ENCODE results near the gene EHBP1. TPM values are rescaled to one million over a fixed set of nuclear protein-coding genes. Genes with fewer than 3 reads are reported as not detected.

Gene EHBP1
- total and polyA plus RNA-seq, 2 experiments from 2014 or later: 27.2 to 47.9 TPM

DNA sequence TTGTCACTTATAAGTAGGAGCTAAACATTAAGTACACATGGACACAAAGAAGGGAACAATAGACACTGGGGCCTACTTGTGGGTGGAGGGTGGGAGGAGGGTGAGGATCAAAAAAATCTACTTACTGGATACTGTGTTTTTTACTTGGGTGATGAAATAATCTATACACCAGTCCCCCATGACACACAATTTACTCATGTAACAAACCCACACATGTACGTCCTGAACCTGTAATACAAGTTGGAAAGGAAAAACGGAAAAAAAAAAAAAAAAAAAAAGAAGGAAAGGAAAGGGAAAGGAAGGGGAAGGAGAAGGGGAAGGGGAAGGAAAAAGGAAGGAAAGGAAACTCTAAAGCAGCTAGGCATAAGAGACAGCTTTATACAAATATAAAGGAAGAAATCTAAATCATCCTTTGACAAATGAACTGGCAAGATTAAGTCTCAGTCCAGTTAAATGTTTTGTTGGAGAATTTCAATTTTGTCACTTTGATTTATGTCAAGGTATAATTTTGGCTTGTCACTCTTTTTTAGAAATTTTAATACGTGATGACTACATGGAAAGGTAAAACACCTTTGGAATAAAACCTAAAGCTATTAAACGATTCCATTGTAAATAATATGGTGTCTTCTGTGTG lies 175.8 kb downstream of the EHBP1 start:
- H3K79me2 ChIP-seq (replicated peaks; ENCODE audit: insufficient read depth): no peaks in the 10 kb centered on the region
- no peaks in the 10 kb centered on the region for H3K4me1 Mint-ChIP-seq
- peaks cover 49% of the 10 kb centered on the region for H3K36me3 Mint-ChIP-seq (ENCODE audit: low read depth)
- H3K27ac ChIP-seq (ENCODE audit: low read depth): no peak overlapping the region
- H3K27ac Mint-ChIP-seq: no peak overlapping the region
- H3K9me2 ChIP-seq (ENCODE audit: insufficient read depth): no peaks in the 10 kb centered on the region
- H3K27me3 ChIP-seq (ENCODE audit: insufficient read depth): no peaks in the 10 kb centered on the region
- no peaks in the 10 kb centered on the region for H3K4me1 ChIP-seq (ENCODE audit: insufficient read depth)
- no peak overlapping the region for H3K4me2 ChIP-seq
- ATAC-seq (no peak), DNase-seq (ENCODE audit: low spot score) (no peak)
- H3K4me3 ChIP-seq: no peak overlapping the region
- H3K36me3 ChIP-seq (ENCODE audit: insufficient read depth): peaks cover 7% of the 10 kb centered on the region; the same call in 1 of the 2 replicates
- H4K20me1 ChIP-seq (replicated peaks; ENCODE audit: insufficient read depth): no peaks in the 10 kb centered on the region
- H3K4me3 Mint-ChIP-seq: no peak overlapping the region
- H3K9me3 Mint-ChIP-seq: peaks cover 11% of the 10 kb centered on the region; the same call in 2 of the 3 replicates
- no peak overlapping the region for H2AFZ ChIP-seq
- H3K27me3 Mint-ChIP-seq (ENCODE audit: insufficient read depth, low read depth, poor library complexity): peaks cover 2% of the 10 kb centered on the region
- TF ChIP-seq ZNF331 (CRISPR knock-in tag; IDR thresholded peaks at IDR 0.05; ENCODE audit: low read depth) (no peak), EZH2phosphoT487 (IDR thresholded peaks at IDR 0.05; ENCODE audit: unreplicated experiment) (no peak), ZNF114 (CRISPR knock-in tag; IDR thresholded peaks at IDR 0.05) (no peak), NANOG (IDR thresholded peaks at IDR 0.05; ENCODE audit: borderline replicate concordance) (no peak), CREB1 (CRISPR knock-in tag; IDR thresholded peaks at IDR 0.05; ENCODE audit: low read depth) (no peak), EZH2 (IDR thresholded peaks at IDR 0.05; ENCODE audit: low read depth, unreplicated experiment) (no peak), STAT1 (IDR thresholded peaks at IDR 0.05; ENCODE audit: unreplicated experiment) (no peak), JUNB (IDR thresholded peaks at IDR 0.05; ENCODE audit: unreplicated experiment) (no peak), POLR2AphosphoS5 (IDR thresholded peaks at IDR 0.05; ENCODE audit: low read depth) (no peak)
- TF ChIP-seq, protein P1, sequence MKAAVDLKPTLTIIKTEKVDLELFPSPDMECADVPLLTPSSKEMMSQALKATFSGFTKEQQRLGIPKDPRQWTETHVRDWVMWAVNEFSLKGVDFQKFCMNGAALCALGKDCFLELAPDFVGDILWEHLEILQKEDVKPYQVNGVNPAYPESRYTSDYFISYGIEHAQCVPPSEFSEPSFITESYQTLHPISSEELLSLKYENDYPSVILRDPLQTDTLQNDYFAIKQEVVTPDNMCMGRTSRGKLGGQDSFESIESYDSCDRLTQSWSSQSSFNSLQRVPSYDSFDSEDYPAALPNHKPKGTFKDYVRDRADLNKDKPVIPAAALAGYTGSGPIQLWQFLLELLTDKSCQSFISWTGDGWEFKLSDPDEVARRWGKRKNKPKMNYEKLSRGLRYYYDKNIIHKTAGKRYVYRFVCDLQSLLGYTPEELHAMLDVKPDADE (IDR thresholded peaks at IDR 0.05): no peak
- TF ChIP-seq, protein P2, sequence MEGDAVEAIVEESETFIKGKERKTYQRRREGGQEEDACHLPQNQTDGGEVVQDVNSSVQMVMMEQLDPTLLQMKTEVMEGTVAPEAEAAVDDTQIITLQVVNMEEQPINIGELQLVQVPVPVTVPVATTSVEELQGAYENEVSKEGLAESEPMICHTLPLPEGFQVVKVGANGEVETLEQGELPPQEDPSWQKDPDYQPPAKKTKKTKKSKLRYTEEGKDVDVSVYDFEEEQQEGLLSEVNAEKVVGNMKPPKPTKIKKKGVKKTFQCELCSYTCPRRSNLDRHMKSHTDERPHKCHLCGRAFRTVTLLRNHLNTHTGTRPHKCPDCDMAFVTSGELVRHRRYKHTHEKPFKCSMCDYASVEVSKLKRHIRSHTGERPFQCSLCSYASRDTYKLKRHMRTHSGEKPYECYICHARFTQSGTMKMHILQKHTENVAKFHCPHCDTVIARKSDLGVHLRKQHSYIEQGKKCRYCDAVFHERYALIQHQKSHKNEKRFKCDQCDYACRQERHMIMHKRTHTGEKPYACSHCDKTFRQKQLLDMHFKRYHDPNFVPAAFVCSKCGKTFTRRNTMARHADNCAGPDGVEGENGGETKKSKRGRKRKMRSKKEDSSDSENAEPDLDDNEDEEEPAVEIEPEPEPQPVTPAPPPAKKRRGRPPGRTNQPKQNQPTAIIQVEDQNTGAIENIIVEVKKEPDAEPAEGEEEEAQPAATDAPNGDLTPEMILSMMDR (conservative IDR thresholded peaks at IDR 0.05; ENCODE audit: low read depth in 2 of 2): no peak
- TF ChIP-seq, protein P3, sequence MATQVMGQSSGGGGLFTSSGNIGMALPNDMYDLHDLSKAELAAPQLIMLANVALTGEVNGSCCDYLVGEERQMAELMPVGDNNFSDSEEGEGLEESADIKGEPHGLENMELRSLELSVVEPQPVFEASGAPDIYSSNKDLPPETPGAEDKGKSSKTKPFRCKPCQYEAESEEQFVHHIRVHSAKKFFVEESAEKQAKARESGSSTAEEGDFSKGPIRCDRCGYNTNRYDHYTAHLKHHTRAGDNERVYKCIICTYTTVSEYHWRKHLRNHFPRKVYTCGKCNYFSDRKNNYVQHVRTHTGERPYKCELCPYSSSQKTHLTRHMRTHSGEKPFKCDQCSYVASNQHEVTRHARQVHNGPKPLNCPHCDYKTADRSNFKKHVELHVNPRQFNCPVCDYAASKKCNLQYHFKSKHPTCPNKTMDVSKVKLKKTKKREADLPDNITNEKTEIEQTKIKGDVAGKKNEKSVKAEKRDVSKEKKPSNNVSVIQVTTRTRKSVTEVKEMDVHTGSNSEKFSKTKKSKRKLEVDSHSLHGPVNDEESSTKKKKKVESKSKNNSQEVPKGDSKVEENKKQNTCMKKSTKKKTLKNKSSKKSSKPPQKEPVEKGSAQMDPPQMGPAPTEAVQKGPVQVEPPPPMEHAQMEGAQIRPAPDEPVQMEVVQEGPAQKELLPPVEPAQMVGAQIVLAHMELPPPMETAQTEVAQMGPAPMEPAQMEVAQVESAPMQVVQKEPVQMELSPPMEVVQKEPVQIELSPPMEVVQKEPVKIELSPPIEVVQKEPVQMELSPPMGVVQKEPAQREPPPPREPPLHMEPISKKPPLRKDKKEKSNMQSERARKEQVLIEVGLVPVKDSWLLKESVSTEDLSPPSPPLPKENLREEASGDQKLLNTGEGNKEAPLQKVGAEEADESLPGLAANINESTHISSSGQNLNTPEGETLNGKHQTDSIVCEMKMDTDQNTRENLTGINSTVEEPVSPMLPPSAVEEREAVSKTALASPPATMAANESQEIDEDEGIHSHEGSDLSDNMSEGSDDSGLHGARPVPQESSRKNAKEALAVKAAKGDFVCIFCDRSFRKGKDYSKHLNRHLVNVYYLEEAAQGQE (IDR thresholded peaks at IDR 0.05; ENCODE audit: unreplicated experiment): no peak
- TF ChIP-seq, protein P4, sequence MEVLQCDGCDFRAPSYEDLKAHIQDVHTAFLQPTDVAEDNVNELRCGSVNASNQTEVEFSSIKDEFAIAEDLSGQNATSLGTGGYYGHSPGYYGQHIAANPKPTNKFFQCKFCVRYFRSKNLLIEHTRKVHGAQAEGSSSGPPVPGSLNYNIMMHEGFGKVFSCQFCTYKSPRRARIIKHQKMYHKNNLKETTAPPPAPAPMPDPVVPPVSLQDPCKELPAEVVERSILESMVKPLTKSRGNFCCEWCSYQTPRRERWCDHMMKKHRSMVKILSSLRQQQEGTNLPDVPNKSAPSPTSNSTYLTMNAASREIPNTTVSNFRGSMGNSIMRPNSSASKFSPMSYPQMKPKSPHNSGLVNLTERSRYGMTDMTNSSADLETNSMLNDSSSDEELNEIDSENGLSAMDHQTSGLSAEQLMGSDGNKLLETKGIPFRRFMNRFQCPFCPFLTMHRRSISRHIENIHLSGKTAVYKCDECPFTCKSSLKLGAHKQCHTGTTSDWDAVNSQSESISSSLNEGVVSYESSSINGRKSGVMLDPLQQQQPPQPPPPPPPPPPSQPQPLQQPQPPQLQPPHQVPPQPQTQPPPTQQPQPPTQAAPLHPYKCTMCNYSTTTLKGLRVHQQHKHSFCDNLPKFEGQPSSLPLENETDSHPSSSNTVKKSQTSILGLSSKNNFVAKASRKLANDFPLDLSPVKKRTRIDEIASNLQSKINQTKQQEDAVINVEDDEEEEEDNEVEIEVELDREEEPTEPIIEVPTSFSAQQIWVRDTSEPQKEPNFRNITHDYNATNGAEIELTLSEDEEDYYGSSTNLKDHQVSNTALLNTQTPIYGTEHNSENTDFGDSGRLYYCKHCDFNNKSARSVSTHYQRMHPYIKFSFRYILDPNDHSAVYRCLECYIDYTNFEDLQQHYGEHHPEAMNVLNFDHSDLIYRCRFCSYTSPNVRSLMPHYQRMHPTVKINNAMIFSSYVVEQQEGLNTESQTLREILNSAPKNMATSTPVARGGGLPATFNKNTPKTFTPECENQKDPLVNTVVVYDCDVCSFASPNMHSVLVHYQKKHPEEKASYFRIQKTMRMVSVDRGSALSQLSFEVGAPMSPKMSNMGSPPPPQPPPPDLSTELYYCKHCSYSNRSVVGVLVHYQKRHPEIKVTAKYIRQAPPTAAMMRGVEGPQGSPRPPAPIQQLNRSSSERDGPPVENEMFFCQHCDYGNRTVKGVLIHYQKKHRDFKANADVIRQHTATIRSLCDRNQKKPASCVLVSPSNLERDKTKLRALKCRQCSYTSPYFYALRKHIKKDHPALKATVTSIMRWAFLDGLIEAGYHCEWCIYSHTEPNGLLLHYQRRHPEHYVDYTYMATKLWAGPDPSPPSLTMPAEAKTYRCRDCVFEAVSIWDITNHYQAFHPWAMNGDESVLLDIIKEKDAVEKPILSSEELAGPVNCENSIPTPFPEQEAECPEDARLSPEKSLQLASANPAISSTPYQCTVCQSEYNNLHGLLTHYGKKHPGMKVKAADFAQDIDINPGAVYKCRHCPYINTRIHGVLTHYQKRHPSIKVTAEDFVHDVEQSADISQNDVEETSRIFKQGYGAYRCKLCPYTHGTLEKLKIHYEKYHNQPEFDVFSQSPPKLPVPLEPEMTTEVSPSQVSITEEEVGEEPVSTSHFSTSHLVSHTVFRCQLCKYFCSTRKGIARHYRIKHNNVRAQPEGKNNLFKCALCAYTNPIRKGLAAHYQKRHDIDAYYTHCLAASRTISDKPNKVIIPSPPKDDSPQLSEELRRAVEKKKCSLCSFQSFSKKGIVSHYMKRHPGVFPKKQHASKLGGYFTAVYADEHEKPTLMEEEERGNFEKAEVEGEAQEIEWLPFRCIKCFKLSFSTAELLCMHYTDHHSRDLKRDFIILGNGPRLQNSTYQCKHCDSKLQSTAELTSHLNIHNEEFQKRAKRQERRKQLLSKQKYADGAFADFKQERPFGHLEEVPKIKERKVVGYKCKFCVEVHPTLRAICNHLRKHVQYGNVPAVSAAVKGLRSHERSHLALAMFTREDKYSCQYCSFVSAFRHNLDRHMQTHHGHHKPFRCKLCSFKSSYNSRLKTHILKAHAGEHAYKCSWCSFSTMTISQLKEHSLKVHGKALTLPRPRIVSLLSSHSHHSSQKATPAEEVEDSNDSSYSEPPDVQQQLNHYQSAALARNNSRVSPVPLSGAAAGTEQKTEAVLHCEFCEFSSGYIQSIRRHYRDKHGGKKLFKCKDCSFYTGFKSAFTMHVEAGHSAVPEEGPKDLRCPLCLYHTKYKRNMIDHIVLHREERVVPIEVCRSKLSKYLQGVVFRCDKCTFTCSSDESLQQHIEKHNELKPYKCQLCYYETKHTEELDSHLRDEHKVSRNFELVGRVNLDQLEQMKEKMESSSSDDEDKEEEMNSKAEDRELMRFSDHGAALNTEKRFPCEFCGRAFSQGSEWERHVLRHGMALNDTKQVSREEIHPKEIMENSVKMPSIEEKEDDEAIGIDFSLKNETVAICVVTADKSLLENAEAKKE (CRISPR knock-in tag; IDR thresholded peaks at IDR 0.05): no peak
- H3F3A ChIP-seq (replicated peaks; ENCODE audit: low read depth): no peaks in the 10 kb centered on the region

Measured in GM23338 (cell line).